Glutamatergic neuron (in vitro differentiated cells): ENCODE results near the gene DDX47. TPM values are rescaled to one million over a fixed set of nuclear protein-coding genes. Genes with fewer than 3 reads are reported as not detected.

Experiments used
- DNase-seq: peaks from one replicate; pipeline ENCODE4 v3.0.0; 2022
- H3K27ac Mint-ChIP-seq: one replicate; pipeline ENCODE4 v1.8.0; 2020; ENCODE audit warnings: mild to moderate bottlenecking, mixed read lengths, inconsistent platforms; ENCODE audit not compliant: unreplicated experiment
- H3K27me3 Mint-ChIP-seq: one replicate; pipeline ENCODE4 v1.8.0; 2020; ENCODE audit warnings: mild to moderate bottlenecking, moderate library complexity, mixed read lengths, inconsistent platforms; ENCODE audit not compliant: unreplicated experiment
- H3K36me3 Mint-ChIP-seq: one replicate; pipeline ENCODE4 v1.8.0; 2020; ENCODE audit warnings: mild to moderate bottlenecking, mixed read lengths, inconsistent platforms; ENCODE audit not compliant: unreplicated experiment
- H3K4me1 Mint-ChIP-seq: one replicate; pipeline ENCODE4 v1.8.0; 2020; ENCODE audit warnings: mild to moderate bottlenecking, low read depth, mixed read lengths, inconsistent platforms; ENCODE audit not compliant: unreplicated experiment
- H3K4me3 Mint-ChIP-seq: one replicate; pipeline ENCODE4 v1.8.0; 2020; ENCODE audit warnings: mild to moderate bottlenecking, mixed read lengths, inconsistent platforms; ENCODE audit not compliant: unreplicated experiment
- H3K9me3 Mint-ChIP-seq: one replicate; pipeline ENCODE4 v1.8.0; 2020; ENCODE audit warnings: mild to moderate bottlenecking, moderate library complexity, mixed read lengths, inconsistent platforms; ENCODE audit not compliant: unreplicated experiment
- microRNA-seq: library from miRNA; unstranded; fragments of <30 nt; microRNA quantifications from one replicate; pipeline ENCODE4, GENCODE V29; 2020; ENCODE audit not compliant: unreplicated experiment
- total RNA-seq: library from RNA; stranded (reverse); fragmentation: NEBNext Ultra II Directional; extraction: Animal tissue kit (Norgen Biotek cat#: 25700); gene quantifications from one replicate; pipeline ENCODE4 v1.2.1, GENCODE V29; 2021; ENCODE audit not compliant: unreplicated experiment
- TF ChIP-seq, protein P1 (sequence below): fragments of 200-600 bp; sonication (generic); IDR thresholded peaks from one replicate; pipeline ENCODE4 v1.5.0; 2021; ENCODE audit not compliant: partially characterized antibody, unreplicated experiment

DDX47 gene
- total RNA-seq, 1 donor from 2014 or later, result 31.0 TPM

DNA sequence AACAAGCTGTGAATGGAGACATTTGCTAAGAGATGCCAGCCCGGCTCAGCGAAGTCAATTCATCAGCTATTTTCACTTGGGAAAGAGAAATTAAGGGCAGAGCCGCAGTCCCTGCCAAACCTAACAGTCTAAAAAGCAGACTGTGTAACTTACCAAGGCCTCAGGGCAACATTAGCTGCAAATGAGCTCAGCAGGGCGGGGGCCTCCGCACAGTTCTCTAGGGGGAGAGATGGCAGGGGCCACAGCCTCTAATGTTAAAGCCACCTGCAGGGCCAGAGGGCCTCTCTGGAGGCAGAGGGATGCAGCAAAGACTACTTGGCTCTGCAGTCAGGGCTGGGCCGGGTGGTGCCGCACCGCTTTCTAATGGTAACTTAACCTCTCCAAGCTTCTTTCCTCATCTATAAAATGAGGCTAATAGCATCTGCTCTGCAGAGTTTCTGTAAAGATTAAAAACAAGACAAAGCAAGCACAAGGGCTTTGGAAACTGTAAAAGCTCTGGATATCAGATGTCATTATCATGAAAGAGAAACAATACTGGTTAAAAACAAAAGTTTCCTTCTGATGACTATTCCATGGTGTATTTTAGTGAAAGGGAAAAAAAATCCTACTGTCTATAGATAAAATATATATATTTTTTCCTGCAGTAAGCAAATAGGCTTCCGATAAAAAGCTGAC is 64.8 kb downstream of the DDX47 start:
- TF ChIP-seq, protein P1, sequence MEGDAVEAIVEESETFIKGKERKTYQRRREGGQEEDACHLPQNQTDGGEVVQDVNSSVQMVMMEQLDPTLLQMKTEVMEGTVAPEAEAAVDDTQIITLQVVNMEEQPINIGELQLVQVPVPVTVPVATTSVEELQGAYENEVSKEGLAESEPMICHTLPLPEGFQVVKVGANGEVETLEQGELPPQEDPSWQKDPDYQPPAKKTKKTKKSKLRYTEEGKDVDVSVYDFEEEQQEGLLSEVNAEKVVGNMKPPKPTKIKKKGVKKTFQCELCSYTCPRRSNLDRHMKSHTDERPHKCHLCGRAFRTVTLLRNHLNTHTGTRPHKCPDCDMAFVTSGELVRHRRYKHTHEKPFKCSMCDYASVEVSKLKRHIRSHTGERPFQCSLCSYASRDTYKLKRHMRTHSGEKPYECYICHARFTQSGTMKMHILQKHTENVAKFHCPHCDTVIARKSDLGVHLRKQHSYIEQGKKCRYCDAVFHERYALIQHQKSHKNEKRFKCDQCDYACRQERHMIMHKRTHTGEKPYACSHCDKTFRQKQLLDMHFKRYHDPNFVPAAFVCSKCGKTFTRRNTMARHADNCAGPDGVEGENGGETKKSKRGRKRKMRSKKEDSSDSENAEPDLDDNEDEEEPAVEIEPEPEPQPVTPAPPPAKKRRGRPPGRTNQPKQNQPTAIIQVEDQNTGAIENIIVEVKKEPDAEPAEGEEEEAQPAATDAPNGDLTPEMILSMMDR, result no peak
- peak; percentile 20 for DNase-seq
- Mint-ChIP-seq H3K27ac (no peak overlapping the region), H3K4me1 (no peaks in the 10 kb centered on the region), H3K4me3 (no peak overlapping the region), H3K27me3 (no peaks in the 10 kb centered on the region), H3K9me3 (no peaks in the 10 kb centered on the region), H3K36me3 (no peaks in the 10 kb centered on the region)

Small RNAs within 50 kb of the gene (microRNA-seq; reads per million reads assigned to microRNA genes)
- gene MIR613, result not detected

Other genes starting within 250 kb of the DDX47 start
- gene CREBL2, start 201.5 kb upstream of the DDX47 start, total RNA-seq, result 31.9 TPM
- 12.4 TPM for gene GPR19, start 117.2 kb upstream of the DDX47 start, total RNA-seq
- 36.0 TPM for gene CDKN1B, start 96.0 kb upstream of the DDX47 start, total RNA-seq
- gene APOLD1, start 27.7 kb upstream of the DDX47 start, total RNA-seq, result 0.86 TPM
- not detected for gene GPRC5A, start 78.2 kb downstream of the DDX47 start, total RNA-seq
- not detected for gene GPRC5D, start 138.8 kb downstream of the DDX47 start, total RNA-seq
- gene HEBP1, start 186.9 kb downstream of the DDX47 start, total RNA-seq, result 3.0 TPM
- gene FAM234B, start 231.0 kb downstream of the DDX47 start, total RNA-seq, result 26.8 TPM